ENCODE measurements around the gene CADPS2. TPM values are rescaled to one million over a fixed set of nuclear protein-coding genes. Genes with fewer than 3 reads are reported as not detected.

CADPS2 gene
- total and polyA plus RNA-seq, 2 of the 4 experiments (the other 2 are of a cell fraction), result 0.10 to 0.54 TPM

DNA sequence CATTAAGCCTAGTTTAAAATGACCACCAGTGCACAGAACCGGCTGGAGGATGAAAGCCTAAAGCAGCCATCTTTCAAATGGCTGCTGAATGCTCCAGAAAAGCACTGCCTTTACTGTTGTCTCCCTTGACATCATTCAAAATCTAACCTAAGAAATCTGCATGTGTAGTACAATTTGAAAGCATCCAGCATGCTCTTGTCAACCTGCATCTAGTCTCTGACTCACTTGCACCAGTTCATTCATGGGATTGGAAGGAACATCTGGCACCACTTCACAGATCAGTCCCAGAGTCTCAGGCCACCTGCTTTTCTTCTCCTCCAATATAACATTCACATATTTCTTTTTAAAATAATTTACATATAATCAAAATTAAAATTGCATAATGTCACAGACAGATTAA, 263.6 kb downstream of the CADPS2 start:
- Histone ChIP-seq H4K91ac (ENCODE audit: insufficient read depth, low read depth, low read length) (no peak overlapping the region), H3K9ac (ENCODE audit: low read depth, low read length) (no peak overlapping the region), H4K20me1 (ENCODE audit: insufficient read depth, low read length) (no peaks in the 10 kb centered on the region), H3K9me1 (ENCODE audit: insufficient read depth, low read length) (no peaks in the 10 kb centered on the region), H4K8ac (ENCODE audit: low read depth in 2 of 2, low read length in 2 of 2) (no peak overlapping the region), H2BK120ac (ENCODE audit: low read depth, low read length) (no peak overlapping the region), H2BK5ac (ENCODE audit: low read depth, low read length, poor library complexity, severe bottlenecking) (no peak overlapping the region), H3K4me1 (ENCODE audit: control insufficient read depth, insufficient read depth, low read length) (no peaks in the 10 kb centered on the region), H3K56ac (ENCODE audit: extremely low read depth, insufficient read depth, low read length) (no peak overlapping the region), H3K4me3 (ENCODE audit: insufficient read depth, low read depth, low read length) (no peak overlapping the region), H3K9me3 (ENCODE audit: control insufficient read depth, insufficient read depth, low read length) (peaks cover 2% of the 10 kb centered on the region; the same call in 1 of the 2 replicates), H3K18ac (ENCODE audit: low read depth, low read length) (no peak overlapping the region), H2BK15ac (ENCODE audit: low read depth, low read length) (no peak overlapping the region), H2AFZ (replicated peaks; ENCODE audit: low read length, poor library complexity) (no peak overlapping the region), H2AK5ac (ENCODE audit: low read depth, low read length) (no peak overlapping the region), H2BK20ac (ENCODE audit: low read depth, low read length) (no peak overlapping the region), H2AK9ac (replicated peaks; ENCODE audit: low read depth, low read length, poor library complexity) (no peak overlapping the region), H3K27ac (ENCODE audit: insufficient read depth, low read length) (no peak overlapping the region), H3K27me3 (ENCODE audit: control insufficient read depth, insufficient read depth, low read length) (no peaks in the 10 kb centered on the region), H3K4me2 (ENCODE audit: low read depth, low read length) (no peak overlapping the region), H3K79me1 (ENCODE audit: low read depth in 1 of 2, low read length in 2 of 2) (no peaks in the 10 kb centered on the region), H3K4ac (ENCODE audit: low read depth, low read length) (no peak overlapping the region), H4K5ac (ENCODE audit: low read depth, low read length) (no peak overlapping the region), H3K14ac (replicated peaks; ENCODE audit: low read depth, low read length) (no peak overlapping the region), H3K23ac (ENCODE audit: low read depth, low read length) (no peak overlapping the region), H3K36me3 (ENCODE audit: control insufficient read depth, insufficient read depth, low read length) (no peaks in the 10 kb centered on the region)
- ChIA-PET CTCF (no interaction called here), POLR2A (ENCODE audit: unreplicated experiment) (no interaction called here)
- BruUV-seq (replicated peaks), result no TSS peak
- DNase-seq (no peak), ATAC-seq (ENCODE audit: low read depth) (no peak)
- dilution Hi-C loops (cut with HindIII; ENCODE audit: low sequenced_read_pairs, unreplicated experiment) (no loop called here), intact Hi-C loops (cut with micrococcal nuclease) (no loop called here), in situ Hi-C loops (cut with MboI; ENCODE audit: low sequenced_read_pairs) (no loop called here)
- WGBS, 2 experiments (ENCODE audit: extremely low coverage in 2 of 2, insufficient read length in 1 of 2), result no CpG with 5 or more reads among the region's 1 CpG
- TF ChIP-seq, protein P1, sequence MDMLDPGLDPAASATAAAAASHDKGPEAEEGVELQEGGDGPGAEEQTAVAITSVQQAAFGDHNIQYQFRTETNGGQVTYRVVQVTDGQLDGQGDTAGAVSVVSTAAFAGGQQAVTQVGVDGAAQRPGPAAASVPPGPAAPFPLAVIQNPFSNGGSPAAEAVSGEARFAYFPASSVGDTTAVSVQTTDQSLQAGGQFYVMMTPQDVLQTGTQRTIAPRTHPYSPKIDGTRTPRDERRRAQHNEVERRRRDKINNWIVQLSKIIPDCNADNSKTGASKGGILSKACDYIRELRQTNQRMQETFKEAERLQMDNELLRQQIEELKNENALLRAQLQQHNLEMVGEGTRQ (IDR thresholded peaks at IDR 0.05; ENCODE audit: low read depth, low read length), result no peak
- TF ChIP-seq CHD1 (IDR thresholded peaks at IDR 0.05; ENCODE audit: low read depth, low read length), result no peak
- TF ChIP-seq MAZ (IDR thresholded peaks at IDR 0.05; ENCODE audit: borderline replicate concordance, low read depth, low read length), result no peak
- TF ChIP-seq RFX5 (IDR thresholded peaks at IDR 0.05; ENCODE audit: low read depth, low read length), result no peak
- TF ChIP-seq POLR2A (IDR thresholded peaks at IDR 0.05; ENCODE audit: low read depth, low read length), result no peak
- no peak for TF ChIP-seq NFE2L2 (IDR thresholded peaks at IDR 0.05; ENCODE audit: low read depth, low read length)
- TF ChIP-seq SMC3 (IDR thresholded peaks at IDR 0.05; ENCODE audit: low read depth, low read length), result no peak
- TF ChIP-seq, protein P2, sequence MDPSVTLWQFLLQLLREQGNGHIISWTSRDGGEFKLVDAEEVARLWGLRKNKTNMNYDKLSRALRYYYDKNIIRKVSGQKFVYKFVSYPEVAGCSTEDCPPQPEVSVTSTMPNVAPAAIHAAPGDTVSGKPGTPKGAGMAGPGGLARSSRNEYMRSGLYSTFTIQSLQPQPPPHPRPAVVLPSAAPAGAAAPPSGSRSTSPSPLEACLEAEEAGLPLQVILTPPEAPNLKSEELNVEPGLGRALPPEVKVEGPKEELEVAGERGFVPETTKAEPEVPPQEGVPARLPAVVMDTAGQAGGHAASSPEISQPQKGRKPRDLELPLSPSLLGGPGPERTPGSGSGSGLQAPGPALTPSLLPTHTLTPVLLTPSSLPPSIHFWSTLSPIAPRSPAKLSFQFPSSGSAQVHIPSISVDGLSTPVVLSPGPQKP (IDR thresholded peaks at IDR 0.05; ENCODE audit: borderline replicate concordance, low read depth, low read length), result no peak
- no peak for TF ChIP-seq MAFK (IDR thresholded peaks at IDR 0.05; ENCODE audit: low read depth, low read length)
- TF ChIP-seq BHLHE40 (IDR thresholded peaks at IDR 0.05; ENCODE audit: low read depth, low read length), result no peak
- TF ChIP-seq RAD21 (IDR thresholded peaks at IDR 0.05; ENCODE audit: low read length), result no peak
- no peak for TF ChIP-seq CEBPB (IDR thresholded peaks at IDR 0.05; ENCODE audit: low read depth, low read length)
